ENCODE data around the gene TP53. TPM values are rescaled to one million over a fixed set of nuclear protein-coding genes. Genes with fewer than 3 reads are reported as not detected.

TP53 gene
- total RNA-seq, 1 donor, result 9.9 TPM

- no peak overlapping the region for H3K4me3 ChIP-seq (ENCODE audit: low read length)
- H3K4me1 ChIP-seq (ENCODE audit: insufficient read depth, low read length), result no peaks in the 10 kb centered on the region
- H3K27me3 ChIP-seq (ENCODE audit: insufficient read depth, low read length), result no peaks in the 10 kb centered on the region
- no peaks in the 10 kb centered on the region for H3K9me3 ChIP-seq (ENCODE audit: low read depth, low read length)
Observed at GRCh38 chr17:7697828-7698588, 10.7 kb upstream of the TP53 start.

DNA sequence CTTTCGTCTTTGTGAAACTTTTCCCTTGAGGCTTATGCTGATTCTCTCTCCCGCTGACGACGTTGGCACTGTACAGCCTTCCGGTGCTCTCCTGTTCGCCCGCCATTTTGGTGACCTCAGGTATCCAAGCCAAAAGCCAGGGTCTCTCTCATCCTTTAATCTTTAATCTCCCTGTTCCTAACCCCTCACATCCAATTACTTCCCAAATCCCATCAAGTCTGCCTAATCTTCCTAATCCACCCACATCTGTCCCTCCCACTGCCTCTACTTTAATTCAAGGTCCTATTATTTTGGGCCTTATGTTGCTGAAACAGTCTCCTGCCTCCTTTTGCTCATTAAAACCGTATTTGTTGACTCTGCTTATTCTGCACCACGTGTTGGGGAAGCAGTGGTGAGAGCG is 8.3 kb upstream of the TP53 start:
- no peaks in the 10 kb centered on the region for H3K9me3 ChIP-seq (ENCODE audit: low read depth, low read length)
- H3K4me3 ChIP-seq (ENCODE audit: low read length), result no peak overlapping the region
- no peaks in the 10 kb centered on the region for H3K27me3 ChIP-seq (ENCODE audit: insufficient read depth, low read length)
- H3K4me1 ChIP-seq (ENCODE audit: insufficient read depth, low read length), result no peaks in the 10 kb centered on the region

GRCh38 chr17:7688808-7689316 is 1.6 kb upstream of the TP53 start:
- no peaks in the 10 kb centered on the region for H3K9me3 ChIP-seq (ENCODE audit: low read depth, low read length)
- no peaks in the 10 kb centered on the region for H3K27me3 ChIP-seq (ENCODE audit: insufficient read depth, low read length)
- H3K4me3 ChIP-seq (ENCODE audit: low read length), result peak overlapping the region; percentile 100
- peaks cover 30% of the 10 kb centered on the region for H3K4me1 ChIP-seq (ENCODE audit: insufficient read depth, low read length)

GRCh38 chr17:7687908-7688807 is 868 bp upstream of the TP53 start, which contains the start of gene WRAP53:
Gene WRAP53, plus strand, starts transcription at chr17:7688477. Its CDS starts 172 bp downstream, at chr17:7688649.
- H3K9me3 ChIP-seq (ENCODE audit: low read depth, low read length), result no peaks in the 10 kb centered on the region
- H3K4me1 ChIP-seq (ENCODE audit: insufficient read depth, low read length), result peaks cover 30% of the 10 kb centered on the region
- no peaks in the 10 kb centered on the region for H3K27me3 ChIP-seq (ENCODE audit: insufficient read depth, low read length)
- H3K4me3 ChIP-seq (ENCODE audit: low read length), result peak within 1 kb of the TSS; percentile 100

DNA sequence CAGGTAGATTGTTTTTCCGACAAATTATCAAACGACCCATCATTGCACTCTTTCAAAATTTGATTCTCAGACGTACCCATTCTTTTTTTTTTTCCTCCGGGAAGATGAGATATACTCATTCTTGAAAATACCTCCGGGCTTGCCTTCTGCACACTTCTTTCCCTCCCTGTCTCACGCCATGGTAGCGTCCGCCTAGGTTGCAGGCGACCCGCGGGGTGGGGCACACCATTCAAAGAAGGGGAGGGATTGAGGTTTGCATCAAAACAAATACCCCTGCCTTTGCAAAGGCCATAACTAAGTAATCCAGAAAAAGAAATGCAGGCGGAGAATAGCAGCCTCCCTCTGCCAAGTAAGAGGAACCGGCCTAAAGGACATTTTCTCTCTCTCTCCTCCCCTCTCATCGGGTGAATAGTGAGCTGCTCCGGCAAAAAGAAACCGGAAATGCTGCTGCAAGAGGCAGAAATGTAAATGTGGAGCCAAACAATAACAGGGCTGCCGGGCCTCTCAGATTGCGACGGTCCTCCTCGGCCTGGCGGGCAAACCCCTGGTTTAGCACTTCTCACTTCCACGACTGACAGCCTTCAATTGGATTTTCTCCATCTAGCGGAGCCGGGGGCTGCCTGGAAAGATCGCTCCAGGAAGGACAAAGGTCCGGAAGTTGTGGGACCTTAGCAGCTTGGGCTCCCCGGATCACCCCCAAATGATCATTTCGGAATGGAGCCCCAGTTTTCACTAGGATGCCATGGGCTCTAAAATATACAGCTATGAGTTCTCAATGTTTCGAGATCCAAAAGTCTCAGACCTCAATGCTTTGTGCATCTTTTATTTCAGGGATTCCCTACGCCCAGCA is 843 bp downstream of the TP53 start:
- no peaks in the 10 kb centered on the region for H3K9me3 ChIP-seq (ENCODE audit: low read depth, low read length)
- H3K27me3 ChIP-seq (ENCODE audit: insufficient read depth, low read length), result no peaks in the 10 kb centered on the region
- H3K4me3 ChIP-seq (ENCODE audit: low read length), result peak overlapping the region; percentile 100
- peaks cover 30% of the 10 kb centered on the region for H3K4me1 ChIP-seq (ENCODE audit: insufficient read depth, low read length)

GRCh38 chr17:7685533-7686221 is 1.6 kb downstream of the TP53 start:
- peak overlapping the region; percentile 100 for H3K4me3 ChIP-seq (ENCODE audit: low read length)
- H3K27me3 ChIP-seq (ENCODE audit: insufficient read depth, low read length), result no peaks in the 10 kb centered on the region
- H3K9me3 ChIP-seq (ENCODE audit: low read depth, low read length), result no peaks in the 10 kb centered on the region
- H3K4me1 ChIP-seq (ENCODE audit: insufficient read depth, low read length), result peaks cover 30% of the 10 kb centered on the region

DNA sequence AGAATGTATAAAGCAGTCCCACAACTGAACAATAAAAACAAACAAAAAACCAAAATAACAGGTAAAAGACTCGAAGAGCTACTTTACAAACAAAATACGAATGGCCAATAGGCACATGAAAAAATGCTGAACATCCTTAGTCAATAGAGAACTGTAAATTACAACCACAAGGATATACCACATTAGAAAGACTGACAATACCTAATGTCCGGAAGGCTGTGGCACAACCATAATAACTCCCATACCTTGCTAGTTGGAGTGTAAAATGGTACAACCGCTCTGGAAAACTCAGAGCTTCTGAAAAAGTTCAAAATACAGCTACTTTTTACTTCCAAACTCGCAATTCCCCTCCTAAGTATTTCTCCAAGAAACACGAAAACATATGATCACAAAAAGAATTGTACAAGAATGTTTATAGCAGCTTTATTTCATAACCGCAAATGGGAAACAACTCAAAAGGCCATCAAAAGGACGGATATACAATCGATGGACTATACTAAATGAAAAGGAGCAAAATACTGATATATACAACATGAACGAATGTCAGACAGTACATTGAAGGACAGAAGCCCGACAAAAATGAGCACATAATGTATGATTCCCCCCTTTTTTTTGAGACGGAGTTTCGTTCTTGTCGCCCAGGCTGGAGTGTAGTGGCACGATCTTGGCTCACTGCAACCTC is 2.3 kb downstream of the TP53 start:
- H3K9me3 ChIP-seq (ENCODE audit: low read depth, low read length), result no peaks in the 10 kb centered on the region
- H3K4me3 ChIP-seq (ENCODE audit: low read length), result peak overlapping the region; percentile 100
- no peaks in the 10 kb centered on the region for H3K27me3 ChIP-seq (ENCODE audit: insufficient read depth, low read length)
- peaks cover 30% of the 10 kb centered on the region for H3K4me1 ChIP-seq (ENCODE audit: insufficient read depth, low read length)

- Histone ChIP-seq H3K4me3 (ENCODE audit: low read length) (no peak overlapping the region), H3K27me3 (ENCODE audit: insufficient read depth, low read length) (no peaks in the 10 kb centered on the region), H3K4me1 (ENCODE audit: insufficient read depth, low read length) (no peaks in the 10 kb centered on the region), H3K9me3 (ENCODE audit: low read depth, low read length) (no peaks in the 10 kb centered on the region)
Observed at GRCh38 chr17:7677388-7678067, 9.8 kb downstream of the TP53 start.

GRCh38 chr17:7676533-7676932 is 10.8 kb downstream of the TP53 start:
- Histone ChIP-seq H3K27me3 (ENCODE audit: insufficient read depth, low read length) (no peaks in the 10 kb centered on the region), H3K4me3 (ENCODE audit: low read length) (no peak overlapping the region), H3K4me1 (ENCODE audit: insufficient read depth, low read length) (no peaks in the 10 kb centered on the region), H3K9me3 (ENCODE audit: low read depth, low read length) (no peaks in the 10 kb centered on the region)

DNA sequence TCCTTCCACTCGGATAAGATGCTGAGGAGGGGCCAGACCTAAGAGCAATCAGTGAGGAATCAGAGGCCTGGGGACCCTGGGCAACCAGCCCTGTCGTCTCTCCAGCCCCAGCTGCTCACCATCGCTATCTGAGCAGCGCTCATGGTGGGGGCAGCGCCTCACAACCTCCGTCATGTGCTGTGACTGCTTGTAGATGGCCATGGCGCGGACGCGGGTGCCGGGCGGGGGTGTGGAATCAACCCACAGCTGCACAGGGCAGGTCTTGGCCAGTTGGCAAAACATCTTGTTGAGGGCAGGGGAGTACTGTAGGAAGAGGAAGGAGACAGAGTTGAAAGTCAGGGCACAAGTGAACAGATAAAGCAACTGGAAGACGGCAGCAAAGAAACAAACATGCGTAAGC is 12.4 kb downstream of the TP53 start:
- Histone ChIP-seq H3K27me3 (ENCODE audit: insufficient read depth, low read length) (no peaks in the 10 kb centered on the region), H3K4me3 (ENCODE audit: low read length) (no peak overlapping the region), H3K4me1 (ENCODE audit: insufficient read depth, low read length) (no peaks in the 10 kb centered on the region), H3K9me3 (ENCODE audit: low read depth, low read length) (no peaks in the 10 kb centered on the region)

DNA sequence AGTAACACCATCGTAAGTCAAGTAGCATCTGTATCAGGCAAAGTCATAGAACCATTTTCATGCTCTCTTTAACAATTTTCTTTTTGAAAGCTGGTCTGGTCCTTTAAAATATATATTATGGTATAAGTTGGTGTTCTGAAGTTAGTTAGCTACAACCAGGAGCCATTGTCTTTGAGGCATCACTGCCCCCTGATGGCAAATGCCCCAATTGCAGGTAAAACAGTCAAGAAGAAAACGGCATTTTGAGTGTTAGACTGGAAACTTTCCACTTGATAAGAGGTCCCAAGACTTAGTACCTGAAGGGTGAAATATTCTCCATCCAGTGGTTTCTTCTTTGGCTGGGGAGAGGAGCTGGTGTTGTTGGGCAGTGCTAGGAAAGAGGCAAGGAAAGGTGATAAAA is 14.1 kb downstream of the TP53 start:
- Histone ChIP-seq H3K9me3 (ENCODE audit: low read depth, low read length) (no peaks in the 10 kb centered on the region), H3K4me3 (ENCODE audit: low read length) (no peak overlapping the region), H3K4me1 (ENCODE audit: insufficient read depth, low read length) (no peaks in the 10 kb centered on the region), H3K27me3 (ENCODE audit: insufficient read depth, low read length) (no peaks in the 10 kb centered on the region)

- H3K4me1 ChIP-seq (ENCODE audit: insufficient read depth, low read length), result no peaks in the 10 kb centered on the region
- H3K4me3 ChIP-seq (ENCODE audit: low read length), result no peak overlapping the region
- no peaks in the 10 kb centered on the region for H3K9me3 ChIP-seq (ENCODE audit: low read depth, low read length)
- H3K27me3 ChIP-seq (ENCODE audit: insufficient read depth, low read length), result no peaks in the 10 kb centered on the region
Observed at GRCh38 chr17:7668482-7668881, 18.8 kb downstream of the TP53 start.

DNA sequence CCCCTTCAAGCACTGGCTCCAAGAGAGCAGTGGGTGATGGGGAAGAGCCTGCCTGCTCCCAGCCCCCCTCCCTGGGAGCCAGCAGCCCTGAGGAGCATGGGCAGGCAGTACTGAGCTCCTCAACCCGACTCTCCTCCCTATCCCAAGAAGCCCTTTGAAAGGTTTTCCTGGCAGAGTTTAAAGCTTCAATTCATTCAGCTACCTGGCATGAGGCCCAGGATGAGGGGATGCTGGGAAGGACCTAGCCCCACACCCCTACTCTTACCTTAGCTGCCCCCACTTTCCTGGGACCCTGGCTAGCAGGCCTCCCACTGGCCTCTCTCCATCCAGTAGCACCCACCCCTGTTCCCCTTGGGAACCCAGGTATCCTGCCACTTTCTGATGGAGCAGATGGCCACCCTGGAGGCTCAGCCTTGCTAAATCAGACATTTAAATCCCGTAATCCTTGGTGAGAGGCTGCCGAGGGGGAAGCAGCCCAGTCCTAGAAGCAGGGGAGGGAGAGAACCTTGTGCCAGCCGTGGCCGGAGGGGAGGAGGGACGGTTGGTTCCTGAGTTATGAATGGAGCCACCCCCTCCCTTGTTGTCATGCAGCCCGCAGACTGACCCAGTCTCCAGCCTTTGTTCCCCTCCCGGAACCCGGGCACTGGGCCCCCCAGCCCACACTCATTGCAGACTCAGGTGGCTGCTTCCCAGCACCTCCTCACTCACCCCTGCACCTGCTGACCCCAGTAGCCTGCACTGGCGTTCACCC is 19.5 kb downstream of the TP53 start:
- no peak overlapping the region for H3K4me3 ChIP-seq (ENCODE audit: low read length)
- no peaks in the 10 kb centered on the region for H3K4me1 ChIP-seq (ENCODE audit: insufficient read depth, low read length)
- H3K27me3 ChIP-seq (ENCODE audit: insufficient read depth, low read length), result no peaks in the 10 kb centered on the region
- H3K9me3 ChIP-seq (ENCODE audit: low read depth, low read length), result no peaks in the 10 kb centered on the region

All from mononuclear cell (primary cell).